HG03342 (cell line): ENCODE measurements around the gene KCNA1.

Experiments
- ATAC-seq: cut with Tn5 transposase; IDR thresholded peaks from one replicate; pipeline ENCODE4 v1.9.1; 2021; ENCODE audit warnings: mild to moderate bottlenecking, moderate library complexity; ENCODE audit not compliant: unreplicated experiment

KCNA1 gene

DNA sequence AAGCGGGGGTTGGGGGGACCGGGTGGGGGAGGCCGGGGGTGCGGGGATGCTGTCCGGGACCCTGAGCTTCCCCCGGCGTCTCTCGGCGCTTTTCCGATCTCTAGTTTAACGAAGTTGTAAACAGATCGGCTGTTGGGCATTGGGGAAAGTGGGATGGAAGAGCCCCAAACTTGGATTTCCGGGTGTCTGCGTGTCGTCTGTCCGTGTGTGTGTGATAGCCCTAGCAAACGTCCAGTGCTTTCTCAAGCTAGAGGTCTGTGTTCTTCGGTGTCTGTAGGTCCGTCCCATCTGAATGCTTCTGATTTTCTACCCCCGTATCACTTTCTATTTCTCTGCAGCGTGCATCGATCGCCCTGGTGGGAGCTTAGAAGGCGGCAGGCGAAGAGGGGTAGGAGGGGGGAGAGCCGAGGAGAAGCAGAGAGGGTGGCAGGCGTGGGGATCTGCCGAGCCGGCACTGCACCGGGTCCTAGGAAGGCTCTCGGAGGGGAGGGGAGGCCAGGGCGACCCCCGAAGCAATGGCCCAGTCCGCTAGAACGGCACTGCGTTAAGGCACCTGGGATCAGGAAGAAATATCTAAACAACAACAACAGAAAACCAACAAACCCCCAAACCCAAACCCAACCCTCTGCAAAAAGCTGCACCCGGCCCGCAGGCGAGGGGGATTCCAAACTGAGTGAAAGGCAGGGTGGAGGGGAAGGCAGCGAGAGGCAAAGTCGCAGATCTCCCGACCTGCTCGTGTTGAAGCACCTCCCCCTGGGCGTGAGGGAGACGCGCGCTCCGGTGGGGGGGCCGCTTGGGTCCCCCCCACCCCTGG lies 1.0 kb downstream of the KCNA1 start:
- no peak for ATAC-seq

DNA sequence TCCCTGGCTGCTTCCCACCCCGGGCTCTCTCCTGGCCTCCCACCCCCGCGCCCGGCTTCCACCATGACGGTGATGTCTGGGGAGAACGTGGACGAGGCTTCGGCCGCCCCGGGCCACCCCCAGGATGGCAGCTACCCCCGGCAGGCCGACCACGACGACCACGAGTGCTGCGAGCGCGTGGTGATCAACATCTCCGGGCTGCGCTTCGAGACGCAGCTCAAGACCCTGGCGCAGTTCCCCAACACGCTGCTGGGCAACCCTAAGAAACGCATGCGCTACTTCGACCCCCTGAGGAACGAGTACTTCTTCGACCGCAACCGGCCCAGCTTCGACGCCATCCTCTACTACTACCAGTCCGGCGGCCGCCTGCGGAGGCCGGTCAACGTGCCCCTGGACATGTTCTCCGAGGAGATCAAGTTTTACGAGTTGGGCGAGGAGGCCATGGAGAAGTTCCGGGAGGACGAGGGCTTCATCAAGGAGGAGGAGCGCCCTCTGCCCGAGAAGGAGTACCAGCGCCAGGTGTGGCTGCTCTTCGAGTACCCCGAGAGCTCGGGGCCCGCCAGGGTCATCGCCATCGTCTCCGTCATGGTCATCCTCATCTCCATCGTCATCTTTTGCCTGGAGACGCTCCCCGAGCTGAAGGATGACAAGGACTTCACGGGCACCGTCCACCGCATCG lies 1.8 kb downstream of the KCNA1 start:
- no peak for ATAC-seq

DNA sequence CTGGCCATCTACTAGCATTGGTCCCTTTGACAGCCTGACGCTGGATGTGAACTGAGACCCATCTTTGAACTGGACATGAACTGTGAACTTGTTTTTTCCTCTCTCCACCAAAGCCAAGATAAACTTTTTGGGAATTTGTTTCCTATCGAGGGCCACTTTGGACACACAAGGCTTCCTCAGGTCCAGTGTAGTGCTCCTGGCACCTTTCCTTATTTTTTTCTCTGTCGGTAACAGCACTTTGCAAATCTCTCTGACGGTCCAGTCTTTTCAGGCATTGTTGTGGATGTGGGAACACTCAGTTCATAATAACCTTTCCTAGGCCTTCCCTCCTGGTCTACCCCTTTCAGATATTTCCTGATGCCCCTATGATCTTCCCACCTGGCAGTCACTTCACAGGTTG lies 5.0 kb downstream of the KCNA1 start:
- ATAC-seq, result no peak

DNA sequence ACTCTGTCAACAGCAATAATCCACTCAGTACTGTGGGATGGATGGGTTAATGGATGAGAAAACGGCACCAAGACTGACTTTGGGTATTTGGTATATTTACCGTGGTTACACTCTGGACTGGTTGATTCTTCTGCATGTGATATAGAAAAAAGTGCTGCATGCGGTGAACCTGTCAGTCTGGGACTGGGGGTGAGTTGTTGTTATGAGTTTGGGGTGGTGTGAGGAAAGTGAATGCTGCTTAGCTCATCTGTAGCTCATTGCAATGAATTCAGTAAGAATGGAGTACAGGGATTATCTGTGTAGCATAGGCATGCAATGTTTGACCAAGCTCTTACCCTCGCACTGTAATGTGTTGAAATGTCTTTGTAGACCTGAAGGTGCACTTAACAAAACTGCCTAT lies 6.0 kb downstream of the KCNA1 start:
- no peak for ATAC-seq

DNA sequence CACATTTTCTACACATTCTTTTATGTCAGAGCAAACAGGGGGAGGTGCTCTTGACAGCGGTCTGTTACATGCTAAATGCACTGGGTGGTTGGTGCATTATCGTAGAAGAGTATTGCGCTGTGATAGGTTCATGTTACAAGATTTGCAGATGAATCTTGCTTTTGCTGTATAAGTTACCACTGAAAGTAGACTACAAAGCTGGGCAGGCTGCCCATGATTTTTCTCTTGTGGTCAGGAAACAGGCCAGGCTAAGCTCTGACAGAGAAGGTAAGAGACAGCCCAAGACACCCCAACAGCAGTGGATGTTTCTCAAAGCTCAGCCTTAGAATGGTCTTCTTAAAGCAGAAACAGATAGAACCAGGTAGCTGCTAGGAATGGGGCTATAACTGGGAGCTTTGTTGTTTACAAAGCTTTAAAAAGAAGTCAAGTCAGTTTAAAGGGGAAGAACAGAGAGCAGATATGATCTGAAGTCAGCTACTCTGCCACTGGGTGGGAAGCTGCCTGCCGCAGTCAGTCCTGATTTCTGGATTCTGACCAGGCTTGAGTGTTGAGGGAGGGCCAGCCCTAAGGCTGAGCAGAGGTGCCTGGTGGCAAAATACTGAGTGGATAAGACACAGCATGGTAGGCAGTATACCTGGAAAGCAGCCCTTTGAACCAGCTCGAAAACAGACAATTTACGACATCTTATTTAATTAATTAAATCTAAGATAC lies 9.4 kb downstream of the KCNA1 start:
- ATAC-seq, result no peak

DNA sequence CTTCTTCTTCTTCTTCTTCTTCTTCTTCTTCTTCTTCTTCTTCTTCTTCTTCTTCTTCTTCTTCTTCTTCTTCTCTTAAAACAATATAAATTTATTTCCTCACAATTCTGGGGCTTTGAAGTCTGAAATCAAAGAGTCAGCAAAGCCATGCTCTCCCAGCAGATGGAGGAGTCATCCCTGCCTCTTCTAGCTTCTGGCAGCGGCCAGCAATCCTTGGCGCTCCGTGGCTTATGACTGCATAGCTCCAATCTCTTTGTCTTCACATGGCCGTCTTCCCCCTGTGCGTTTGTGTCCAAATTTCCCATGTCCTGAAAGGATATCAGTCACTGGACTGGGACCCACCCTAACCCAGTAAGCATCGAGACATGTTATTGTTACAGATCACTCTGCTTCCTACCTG lies 22.9 kb downstream of the KCNA1 start:
- ATAC-seq, result no peak

DNA sequence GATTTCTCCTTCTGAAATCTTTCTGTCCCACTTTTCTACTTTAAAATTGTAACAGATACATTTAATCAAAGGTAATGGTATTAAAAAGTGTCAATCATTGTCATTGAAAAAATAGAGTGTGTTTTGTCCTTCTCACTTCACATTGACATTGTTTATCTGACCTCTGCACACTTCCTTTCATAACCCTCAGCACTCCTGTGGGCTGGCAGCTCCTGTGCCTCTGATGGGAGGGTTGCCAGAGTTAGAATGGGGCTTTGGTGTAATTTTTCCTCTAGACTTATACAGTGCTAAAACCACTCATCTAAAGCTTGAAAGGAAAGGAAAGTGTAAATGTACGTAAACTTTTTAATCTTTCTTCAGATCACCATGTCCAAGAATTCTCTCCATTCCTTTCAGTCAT lies 23.7 kb downstream of the KCNA1 start:
- ATAC-seq, result no peak

DNA sequence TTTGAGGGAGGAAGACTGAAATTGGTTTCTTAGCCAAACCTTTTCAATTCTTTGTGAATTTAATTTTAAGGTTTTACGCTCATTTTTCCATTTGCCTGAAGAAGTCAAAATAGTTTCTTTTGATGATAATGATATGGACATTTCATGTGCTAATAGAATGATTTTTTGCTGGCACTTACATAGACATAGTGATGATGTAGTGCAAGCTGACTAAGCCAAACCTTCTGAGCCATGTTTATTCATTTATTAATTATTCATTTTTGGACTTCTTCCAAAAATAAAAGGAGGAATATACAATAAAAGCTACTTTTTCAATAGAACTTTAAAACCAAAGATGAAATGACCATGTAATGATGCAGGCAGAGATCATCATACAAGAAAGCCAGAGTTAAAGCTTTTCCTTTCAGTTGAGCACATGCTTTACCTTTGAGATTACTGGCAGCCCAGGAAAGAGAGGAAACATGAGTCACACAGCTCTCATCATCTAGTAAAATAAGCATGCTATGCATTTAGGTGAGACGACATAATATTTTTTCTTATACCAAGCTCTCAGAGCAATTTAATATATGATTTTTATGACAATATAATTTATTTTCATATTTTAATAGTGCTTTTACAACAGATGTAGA lies 24.8 kb downstream of the KCNA1 start:
- ATAC-seq, result no peak

DNA sequence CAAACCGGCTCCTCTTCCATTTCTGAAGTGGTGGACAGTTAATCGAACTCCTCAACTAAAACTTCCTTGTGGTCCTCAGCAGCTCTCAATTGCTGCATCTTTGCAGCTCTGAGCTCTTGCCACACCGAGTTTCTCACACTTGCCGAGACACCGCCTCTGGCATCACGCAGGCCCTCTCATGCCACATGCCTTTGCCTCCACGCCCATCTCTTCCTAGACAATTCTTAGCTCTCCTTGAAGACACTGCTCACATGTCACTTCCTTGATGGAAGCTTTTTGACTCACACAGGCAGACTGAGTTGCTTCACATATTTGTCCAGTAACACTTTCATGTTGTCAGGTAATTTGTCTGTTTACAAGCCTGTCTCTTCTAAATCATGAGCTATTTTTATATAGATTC lies 29.2 kb downstream of the KCNA1 start:
- no peak for ATAC-seq

DNA sequence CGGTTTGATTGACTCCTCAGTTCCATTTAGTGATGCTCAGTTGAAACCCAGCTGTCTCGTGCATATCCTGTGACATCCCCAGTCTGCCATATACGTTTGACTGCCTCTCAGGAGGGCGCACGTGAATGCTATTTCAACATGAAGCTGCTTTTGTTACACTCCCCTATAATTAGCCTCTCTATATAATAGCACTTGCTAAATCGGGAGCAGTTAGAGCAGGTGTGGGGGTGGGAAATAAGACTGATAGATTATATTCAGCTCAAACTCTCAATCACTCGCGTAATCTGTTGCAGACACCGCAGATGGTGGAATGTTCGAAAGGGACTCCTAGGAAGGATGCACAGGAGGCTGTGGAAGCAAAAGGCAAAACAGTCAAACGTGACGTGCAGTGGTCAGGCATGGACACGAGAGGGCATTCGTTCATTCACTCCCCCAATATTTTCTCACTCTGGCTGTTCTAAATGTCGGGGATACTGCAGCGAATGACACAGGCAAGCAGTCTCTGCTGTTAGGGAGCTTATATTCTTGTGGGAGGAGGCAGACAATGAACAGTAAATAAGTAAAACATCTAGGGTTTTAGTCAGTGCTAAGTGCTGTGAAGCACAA lies 29.8 kb downstream of the KCNA1 start:
- ATAC-seq, result no peak

DNA sequence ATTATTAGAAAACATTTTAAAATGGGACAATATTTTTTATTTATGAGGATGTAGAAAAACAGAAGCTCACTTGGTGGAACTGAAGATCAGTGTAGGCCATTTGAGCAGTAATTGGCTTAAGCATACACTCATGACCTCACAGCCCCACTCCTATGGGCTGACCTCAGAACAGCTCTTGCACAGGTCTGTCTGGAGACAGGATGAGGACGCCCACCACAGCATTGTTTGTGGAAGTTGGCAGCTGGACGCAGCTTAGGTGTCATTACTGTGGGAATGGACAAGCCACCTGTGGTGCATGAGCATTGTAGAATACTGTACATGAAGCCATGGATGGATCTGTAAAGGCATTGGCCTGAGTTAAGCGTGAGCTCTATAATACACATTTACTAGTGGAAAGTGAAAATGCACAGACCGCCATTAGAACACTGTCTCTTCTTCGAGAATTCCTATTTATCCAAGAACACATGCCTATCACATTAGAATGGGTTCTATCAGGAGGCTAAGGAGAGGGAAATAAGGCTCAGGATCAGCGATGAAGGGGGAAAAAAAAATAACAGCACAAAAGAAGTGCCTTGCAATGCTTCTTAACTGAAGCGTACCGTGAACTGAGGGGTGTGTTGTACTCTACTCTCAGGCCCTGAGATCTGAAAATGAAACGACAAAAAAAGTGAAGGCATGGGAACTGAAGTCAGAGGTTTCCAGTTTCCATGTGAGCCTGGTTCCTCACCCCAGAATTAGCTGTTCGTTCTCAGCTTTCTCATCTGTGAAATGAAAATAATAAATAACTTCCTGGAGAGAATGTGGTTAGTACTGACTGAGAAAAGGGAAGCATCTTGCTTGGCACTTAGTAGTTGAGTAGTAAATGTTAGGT lies 33.6 kb downstream of the KCNA1 start:
- ATAC-seq, result peak; percentile 84

DNA sequence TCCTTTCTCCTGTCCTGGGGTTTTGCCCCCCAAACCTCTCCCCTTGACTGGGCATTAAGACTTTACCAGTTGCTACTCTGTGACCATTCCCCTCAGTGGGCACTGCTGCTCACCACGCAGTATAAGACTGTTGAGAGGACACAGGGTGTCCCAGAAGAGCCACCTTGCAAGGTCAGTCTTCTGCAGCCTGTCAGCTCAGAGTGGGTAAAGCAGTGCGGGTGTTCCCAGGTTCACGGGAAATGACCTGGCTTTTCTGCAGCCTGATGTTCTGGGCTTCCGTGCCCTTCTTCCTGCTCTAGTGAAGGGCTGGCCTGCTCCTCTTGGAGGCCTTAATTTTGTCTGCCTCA lies 34.2 kb downstream of the KCNA1 start:
- no peak for ATAC-seq

DNA sequence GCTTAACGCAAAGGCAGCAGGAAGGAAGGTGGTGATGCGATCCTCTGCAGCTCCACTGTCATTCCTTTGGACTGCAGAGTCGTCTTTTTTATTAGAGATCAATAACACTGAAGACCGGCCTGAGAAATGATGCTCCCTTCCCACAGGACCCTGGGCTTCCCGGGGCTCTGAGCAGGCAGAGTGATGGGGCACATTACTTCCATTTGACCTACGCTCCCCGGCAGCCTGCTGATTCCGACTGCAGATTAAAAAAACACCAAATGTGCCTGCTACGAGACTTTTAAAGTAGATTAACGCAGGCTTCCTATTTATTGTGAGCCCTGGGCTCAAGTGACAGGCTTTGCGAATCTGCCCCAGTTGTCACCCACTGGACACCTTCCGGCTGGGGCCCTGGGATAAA lies 37.5 kb downstream of the KCNA1 start:
- no peak for ATAC-seq

DNA sequence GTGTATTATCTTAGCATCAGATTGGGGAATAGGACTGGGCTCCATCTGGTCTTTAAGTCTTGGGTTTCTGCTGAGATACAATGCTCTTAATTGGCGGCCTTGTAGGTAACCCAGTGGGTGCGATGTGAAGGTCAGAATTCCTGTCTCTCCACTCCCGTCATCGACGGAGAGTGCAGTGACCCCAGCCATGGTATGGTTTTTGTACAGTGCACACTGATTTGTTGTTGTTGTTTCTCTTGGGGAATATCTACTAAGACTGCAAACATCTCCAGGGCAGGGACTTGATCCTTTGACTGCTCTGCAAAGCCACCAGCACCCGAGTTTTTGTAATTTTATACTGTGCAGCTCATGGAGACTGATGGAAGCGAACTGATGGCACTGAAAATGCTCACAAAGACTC lies 41.4 kb downstream of the KCNA1 start:
- ATAC-seq, result no peak

DNA sequence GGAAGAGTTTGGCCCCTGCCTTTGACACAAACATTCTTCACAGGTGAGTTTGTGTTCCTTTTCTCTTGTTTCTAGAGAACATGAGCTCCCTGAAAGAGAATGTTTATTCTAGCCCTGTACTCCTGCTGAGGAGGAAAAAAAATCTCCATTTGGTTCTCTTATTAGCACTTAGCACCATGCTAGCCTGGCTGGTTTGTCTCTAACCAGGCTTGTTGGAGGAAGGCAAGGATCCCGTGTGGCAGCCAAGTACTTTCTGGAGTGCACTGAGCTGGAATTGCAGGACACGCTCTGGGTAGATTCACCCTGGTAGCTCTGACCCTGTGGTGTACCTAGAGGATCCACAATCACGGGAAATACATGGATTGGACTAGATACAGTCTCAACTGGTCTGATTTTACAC lies 41.9 kb downstream of the KCNA1 start:
- ATAC-seq, result no peak

DNA sequence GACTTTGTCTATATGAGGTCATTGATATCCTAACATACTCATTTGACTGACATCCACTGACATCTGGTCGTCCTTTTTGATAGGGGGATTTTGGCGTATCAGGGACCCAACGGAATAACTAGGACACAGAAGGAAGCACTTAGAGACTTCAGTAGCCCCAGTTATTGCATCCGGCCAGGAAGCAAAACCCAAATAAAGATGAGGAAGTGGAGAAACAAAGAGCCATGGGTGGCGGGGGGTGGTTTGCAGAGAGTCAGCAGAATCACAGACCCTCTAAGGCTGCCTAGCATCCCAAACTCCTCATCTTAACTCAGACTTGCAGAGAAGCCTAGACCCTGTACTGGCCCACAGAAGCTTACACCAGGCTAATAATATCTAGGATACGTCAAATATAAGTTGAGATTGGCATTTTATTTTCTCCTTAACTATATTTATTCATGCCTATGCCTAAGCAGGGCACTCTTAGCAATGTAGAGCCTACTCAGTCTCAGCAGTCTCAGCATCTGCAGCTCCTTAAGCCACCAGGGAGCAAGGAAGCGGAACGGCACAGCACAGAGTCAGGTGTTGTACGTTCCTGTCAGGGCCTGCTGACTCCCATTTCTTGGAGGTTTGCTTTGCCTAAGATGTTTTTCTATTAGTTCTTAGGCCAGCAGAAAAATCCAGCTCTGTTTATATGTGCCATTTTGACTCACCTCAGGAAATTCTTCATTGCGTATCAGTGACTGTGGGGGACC lies 45.1 kb downstream of the KCNA1 start:
- ATAC-seq, result no peak

DNA sequence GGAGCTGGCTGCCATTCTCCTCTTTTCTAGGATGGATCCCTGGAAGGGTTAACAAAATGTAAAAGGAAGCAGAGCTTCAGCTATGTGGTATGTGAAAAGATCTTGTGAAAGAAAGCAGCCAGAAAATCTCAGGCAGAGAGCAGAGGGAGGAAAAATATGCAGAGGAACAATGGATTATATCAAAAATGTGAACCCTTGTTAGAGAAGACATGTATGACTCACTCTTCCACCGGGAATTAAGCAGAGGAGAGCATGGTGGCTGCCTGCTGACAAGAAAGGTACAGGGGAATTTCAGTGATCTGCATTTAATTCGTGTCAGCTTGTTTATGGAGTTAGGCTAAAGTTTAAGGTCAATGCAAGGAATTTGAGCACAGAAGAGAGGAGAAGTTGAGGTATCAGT lies 46.3 kb downstream of the KCNA1 start:
- ATAC-seq, result no peak

DNA sequence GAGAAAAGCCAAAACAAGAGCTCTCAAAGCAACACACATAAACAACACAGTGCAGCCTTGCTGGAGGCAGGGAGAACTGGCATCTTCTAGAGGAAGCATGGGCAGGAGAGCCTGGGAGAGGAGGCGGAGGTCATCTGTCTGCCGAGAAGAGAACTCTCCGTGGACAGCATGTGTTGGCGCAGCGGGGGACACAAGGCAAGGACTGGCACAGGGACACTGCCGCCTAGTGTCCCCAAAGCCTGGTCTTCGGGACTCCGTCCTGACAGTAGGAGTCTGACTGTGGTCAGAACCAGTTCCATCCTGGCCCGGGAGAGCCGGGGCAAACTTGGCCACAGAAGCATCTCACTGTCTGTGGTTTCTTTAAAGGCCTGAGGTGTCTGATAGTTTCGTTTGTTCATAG lies 47.3 kb downstream of the KCNA1 start:
- no peak for ATAC-seq

DNA sequence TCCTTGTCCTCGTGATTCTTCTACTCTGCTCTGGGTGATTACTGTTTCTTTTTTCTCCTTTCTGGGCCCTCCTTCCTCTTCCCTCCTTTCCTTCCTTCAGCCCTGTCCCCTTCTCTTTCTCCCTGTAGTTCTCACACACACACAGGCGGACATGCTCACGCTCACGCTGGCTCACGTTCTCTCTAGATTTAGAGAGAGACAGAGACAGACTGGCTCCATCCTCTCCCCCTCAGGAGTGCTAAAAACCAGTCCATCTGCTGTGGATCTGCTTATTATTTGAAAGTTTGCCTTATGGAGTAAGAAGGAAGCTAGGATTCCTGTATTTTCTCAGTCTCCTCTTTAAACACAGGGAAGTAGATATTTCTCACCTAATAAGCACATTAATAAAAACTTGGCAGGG lies 48.1 kb downstream of the KCNA1 start:
- ATAC-seq, result no peak
